Thyroid gland (tissue), 4 donors: ENCODE data around the gene RAI14.

Experiments
- CTCF ChIP-seq, 6 experiments: fragments of 200-600 bp in 3 of 6; fragments of 450-650 bp in 3 of 6; sonication (generic) in 3 of 6; IDR thresholded peaks; one replicate each; pipeline ENCODE4 v1.5.1; 2016 to 2019; ENCODE audit warnings: antibody characterized with exemption in 6 of 6, mild to moderate bottlenecking in 2 of 6, inconsistent platforms in 1 of 6, moderate library complexity in 1 of 6
- POLR2A ChIP-seq, 2 donors: fragments of 450-650 bp; IDR thresholded peaks; one replicate each; pipeline ENCODE4 v1.6.1; 2017; ENCODE audit warnings: antibody characterized with exemption in 2 of 2, mild to moderate bottlenecking in 2 of 2, moderate library complexity in 1 of 2

GRCh38 chr5:34813509-34813908 lies 157.4 kb downstream of the RAI14 start:
- TF ChIP-seq CTCF (IDR thresholded peaks at IDR 0.05) (no peak), POLR2A (IDR thresholded peaks at IDR 0.05) (no peak)
